ENCODE measurements around the gene ARNT2.

- TF ChIP-seq CTCF (IDR thresholded peaks at IDR 0.05; ENCODE audit: low read depth, low read length) (no peak), POLR2A (IDR thresholded peaks at IDR 0.05; ENCODE audit: extremely low read depth, insufficient read length) (no peak)
Observed at GRCh38 chr15:80492409-80492808, 88.2 kb downstream of the ARNT2 start.

All from NB4 (cell line).